GM04503 (cell line): ENCODE measurements around the gene MLKL.

ENCODE experiments used
- DNase-seq: peaks from one replicate; pipeline ENCODE4 v3.0.0-alpha.2; 2012; ENCODE audit warnings: low read depth

The MLKL gene

GRCh38 chr16:74650966-74651567, 49.6 kb downstream of the MLKL start:
- no peak for DNase-seq

GRCh38 chr16:74649839-74650504, 50.7 kb downstream of the MLKL start:
- no peak for DNase-seq

- no peak for DNase-seq
Measured at GRCh38 chr16:74641969-74642368, 58.7 kb downstream of the MLKL start.

GRCh38 chr16:74637742-74638453, 62.8 kb downstream of the MLKL start:
- DNase-seq = no peak

- DNase-seq = no peak
Measured at GRCh38 chr16:74635303-74635702, 65.4 kb downstream of the MLKL start.

- no peak for DNase-seq
Measured at GRCh38 chr16:74633686-74634085, 67.0 kb downstream of the MLKL start.

GRCh38 chr16:74627506-74628220, 73.0 kb downstream of the MLKL start:
- DNase-seq = no peak

GRCh38 chr16:74626741-74627416, 73.8 kb downstream of the MLKL start:
- no peak for DNase-seq

- no peak for DNase-seq
Measured at GRCh38 chr16:74625500-74626350, 74.9 kb downstream of the MLKL start.

GRCh38 chr16:74623839-74624235, 76.8 kb downstream of the MLKL start:
- no peak for DNase-seq

GRCh38 chr16:74623214-74623838, 77.3 kb downstream of the MLKL start:
- DNase-seq = no peak

GRCh38 chr16:74622005-74622404, 78.7 kb downstream of the MLKL start:
- DNase-seq = no peak
